KMS-11 (cell line): ENCODE measurements around the gene ACTR6.
A peak's percentile ranks its signal among the peaks of the same experiment; 100 is the strongest.
"Not testable (repeated sequence)": the region's sequence is repeated elsewhere in the genome, so short reads cannot be mapped to it uniquely, and the experiment has no call there.

ENCODE experiments used
- H2AFZ ChIP-seq: fragments of 200-600 bp; sonication (generic); 2 replicates; pipeline ENCODE4 v1.6.1; 2016; ENCODE audit warnings: antibody characterized with exemption, mixed run types, low read depth
- H3K27ac ChIP-seq: fragments of 200-600 bp; sonication (generic); 2 replicates; pipeline ENCODE4 v1.6.1; 2016; ENCODE audit warnings: mild to moderate bottlenecking, mixed run types
- H3K27me3 ChIP-seq: fragments of 200-600 bp; sonication (generic); 2 replicates; pipeline ENCODE4 v1.6.1; 2017; ENCODE audit warnings: mild to moderate bottlenecking, low read depth, mixed run types, moderate library complexity; ENCODE audit not compliant: insufficient read depth
- H3K36me3 ChIP-seq: fragments of 200-600 bp; sonication (generic); 2 replicates; pipeline ENCODE4 v1.6.1; 2017; ENCODE audit warnings: mild to moderate bottlenecking, mixed run types; ENCODE audit not compliant: insufficient read depth
- H3K4me1 ChIP-seq: fragments of 200-600 bp; sonication (generic); 2 replicates; pipeline ENCODE4 v1.6.1; 2016; ENCODE audit warnings: mild to moderate bottlenecking, low read depth, mixed run types; ENCODE audit not compliant: poor library complexity, severe bottlenecking
- H3K4me2 ChIP-seq: fragments of 200-600 bp; sonication (generic); 2 replicates; pipeline ENCODE4 v1.7.0; 2016; ENCODE audit warnings: mild to moderate bottlenecking, mixed run types
- H3K4me3 ChIP-seq: fragments of 200-600 bp; sonication (generic); IDR thresholded peaks from 2 replicates; pipeline ENCODE4 v1.6.1; 2017; ENCODE audit warnings: low read depth, low read length, mixed read lengths; ENCODE audit not compliant: insufficient read depth
- H3K79me2 ChIP-seq: fragments of 200-600 bp; sonication (generic); 2 replicates; pipeline ENCODE4 v1.6.1; 2016; ENCODE audit warnings: low read depth, mixed run types; ENCODE audit not compliant: insufficient read depth
- H3K9ac ChIP-seq: fragments of 200-600 bp; sonication (generic); 2 replicates; pipeline ENCODE4 v1.6.1; 2016; ENCODE audit warnings: mild to moderate bottlenecking, mixed run types
- H4K20me1 ChIP-seq: fragments of 200-600 bp; sonication (generic); 2 replicates; pipeline ENCODE4 v1.6.1; 2016; ENCODE audit warnings: mild to moderate bottlenecking, mixed run types; ENCODE audit not compliant: insufficient read depth
- CTCF ChIP-seq: fragments of 200-600 bp; sonication (generic); conservative IDR thresholded peaks from 2 replicates; pipeline ENCODE4 v1.6.1; 2017; ENCODE audit warnings: low read depth, mild to moderate bottlenecking, antibody characterized with exemption, low read length, moderate library complexity, mixed read lengths

ACTR6 gene

DNA sequence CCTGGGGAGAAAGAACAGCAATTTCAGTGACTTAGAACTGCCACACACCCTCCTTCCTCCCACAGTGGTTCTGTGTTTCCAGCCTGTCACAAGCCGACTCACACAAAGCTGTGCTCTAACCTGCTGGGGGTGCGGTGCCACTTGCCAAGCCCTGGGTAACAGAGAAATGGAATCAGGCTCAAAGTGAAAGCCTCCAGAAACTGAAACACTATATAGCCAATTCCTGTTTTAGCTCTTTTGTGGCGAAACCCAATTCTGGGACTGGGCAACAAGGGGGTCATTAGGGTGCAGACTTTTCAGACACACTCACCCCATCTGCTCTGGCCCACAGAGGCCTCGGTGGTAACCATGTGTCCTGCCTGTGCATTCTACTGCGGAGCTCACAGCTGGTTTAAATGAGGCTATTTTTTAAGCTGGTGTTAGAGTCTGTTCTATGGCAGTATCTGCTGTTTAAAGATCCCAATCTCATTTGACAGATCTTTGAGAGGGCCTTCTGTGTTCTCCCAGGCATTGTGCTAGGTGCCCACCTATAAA, 15.2 kb upstream of the ACTR6 start:
- Histone ChIP-seq H3K4me3 (no peak overlapping the region), H4K20me1 (no peaks in the 10 kb centered on the region), H3K27ac (no peak overlapping the region; the same call in 1 of the 2 replicates), H3K4me1 (peaks cover 21% of the 10 kb centered on the region), H3K4me2 (peak overlapping the region; percentile 88), H3K79me2 (no peaks in the 10 kb centered on the region), H3K36me3 (no peaks in the 10 kb centered on the region), H3K27me3 (no peaks in the 10 kb centered on the region), H3K9ac (peak overlapping the region; percentile 5; the same call in 1 of the 2 replicates), H2AFZ (peak overlapping the region; percentile 12; the same call in 1 of the 2 replicates)
- no peak for TF ChIP-seq CTCF

DNA sequence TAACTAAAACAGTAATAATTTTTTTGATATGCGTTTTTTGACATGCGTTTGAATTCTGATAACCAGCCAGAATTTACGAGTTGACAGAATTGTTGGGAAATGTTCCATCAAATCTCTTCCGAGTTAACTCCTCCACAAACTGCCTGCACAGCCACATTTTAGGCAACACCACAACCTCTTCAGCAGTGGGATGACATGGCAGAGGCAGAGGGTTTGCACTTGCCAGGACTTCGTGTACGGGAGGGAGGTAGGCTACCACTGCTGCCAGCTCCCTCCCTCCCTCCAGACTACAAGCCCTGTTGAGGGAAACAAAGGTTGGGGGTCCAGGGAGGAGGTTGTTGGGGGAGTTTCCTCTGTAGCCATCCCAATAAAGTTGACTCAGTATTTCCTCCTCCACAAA, 14.5 kb upstream of the ACTR6 start:
- Histone ChIP-seq H3K36me3 (no peaks in the 10 kb centered on the region), H3K4me3 (no peak overlapping the region), H4K20me1 (no peaks in the 10 kb centered on the region), H2AFZ (no peak overlapping the region), H3K4me1 (peaks cover 21% of the 10 kb centered on the region), H3K27me3 (no peaks in the 10 kb centered on the region), H3K79me2 (no peaks in the 10 kb centered on the region), H3K9ac (no peak overlapping the region), H3K4me2 (peak overlapping the region; percentile 88), H3K27ac (no peak overlapping the region)
- TF ChIP-seq CTCF, result no peak

- no peaks in the 10 kb centered on the region for H3K79me2 ChIP-seq
- H3K9ac ChIP-seq, result no peak overlapping the region
- H3K27me3 ChIP-seq, result no peaks in the 10 kb centered on the region
- no peak overlapping the region for H3K4me3 ChIP-seq
- no peak overlapping the region for H2AFZ ChIP-seq
- no peaks in the 10 kb centered on the region for H4K20me1 ChIP-seq
- H3K4me1 ChIP-seq, result peaks cover 21% of the 10 kb centered on the region
- H3K4me2 ChIP-seq, result no peak overlapping the region
- no peak overlapping the region for H3K27ac ChIP-seq
- H3K36me3 ChIP-seq, result no peaks in the 10 kb centered on the region
- no peak for TF ChIP-seq CTCF
Observed at GRCh38 chr12:100187068-100187467, 13.5 kb upstream of the ACTR6 start.

GRCh38 chr12:100187857-100188519, 12.6 kb upstream of the ACTR6 start:
- Histone ChIP-seq H3K27ac (no peak overlapping the region), H3K79me2 (no peaks in the 10 kb centered on the region), H3K4me2 (no peak overlapping the region), H4K20me1 (no peaks in the 10 kb centered on the region), H3K9ac (no peak overlapping the region), H3K4me1 (peaks cover 21% of the 10 kb centered on the region), H2AFZ (no peak overlapping the region), H3K4me3 (no peak overlapping the region), H3K27me3 (no peaks in the 10 kb centered on the region), H3K36me3 (no peaks in the 10 kb centered on the region)
- TF ChIP-seq CTCF, result no peak

GRCh38 chr12:100188888-100189635, 11.6 kb upstream of the ACTR6 start:
- not testable (repeated sequence) for H2AFZ ChIP-seq, H3K9ac ChIP-seq, H3K79me2 ChIP-seq, H3K36me3 ChIP-seq, H3K4me3 ChIP-seq, H4K20me1 ChIP-seq, H3K4me2 ChIP-seq, H3K27me3 ChIP-seq, H3K27ac ChIP-seq
- H3K4me1 ChIP-seq, result peaks cover 21% of the 10 kb centered on the region
